Trophoblast cell (in vitro differentiated cells and primary cell): ENCODE results near the gene MARCO.
"Not testable (repeated sequence)": the region's sequence is repeated elsewhere in the genome, so short reads cannot be mapped to it uniquely, and the experiment has no call there.

ENCODE experiments used
- DNase-seq, 2 donors: peaks; one replicate each; pipeline ENCODE4 v3.0.0-alpha.2; 2016
- H2AFZ ChIP-seq: 2 replicates; pipeline ENCODE4 v1.6.1; 2013; ENCODE audit warnings: low read length, moderate library complexity, mild to moderate bottlenecking; ENCODE audit not compliant: insufficient read depth, poor library complexity
- H2AK5ac ChIP-seq: 2 replicates; pipeline ENCODE4 v1.6.1; 2013; ENCODE audit warnings: mild to moderate bottlenecking, low read length
- H2BK120ac ChIP-seq: 2 replicates; pipeline ENCODE4 v1.6.1; 2013; ENCODE audit warnings: low read length, mild to moderate bottlenecking, moderate library complexity; ENCODE audit not compliant: insufficient read depth, poor library complexity
- H2BK12ac ChIP-seq: 2 replicates; pipeline ENCODE4 v1.6.1; 2013; ENCODE audit warnings: mild to moderate bottlenecking, low read length, moderate library complexity
- H2BK5ac ChIP-seq: 2 replicates; pipeline ENCODE4 v1.6.1; 2013; ENCODE audit warnings: low read length, low read depth, moderate library complexity, mild to moderate bottlenecking; ENCODE audit not compliant: poor library complexity
- H3K14ac ChIP-seq: 2 replicates; pipeline ENCODE4 v1.6.1; 2013; ENCODE audit warnings: mild to moderate bottlenecking, low read length
- H3K18ac ChIP-seq: 2 replicates; pipeline ENCODE4 v1.6.1; 2013; ENCODE audit warnings: mild to moderate bottlenecking, low read length
- H3K23ac ChIP-seq: 2 replicates; pipeline ENCODE4 v1.6.1; 2013; ENCODE audit warnings: low read length
- H3K27ac ChIP-seq: 2 replicates; pipeline ENCODE4 v1.5.1; 2013; ENCODE audit warnings: low read depth, mild to moderate bottlenecking, inconsistent platforms, low read length, moderate library complexity
- H3K27me3 ChIP-seq: 2 replicates; pipeline ENCODE4 v1.6.1; 2013; ENCODE audit warnings: inconsistent platforms, mild to moderate bottlenecking, low read length, moderate library complexity; ENCODE audit not compliant: insufficient read depth
- H3K36me3 ChIP-seq, 2 experiments: 1 replicate in 1 of 2; 2 replicates in 1 of 2; pipeline ENCODE4 v1.6.1; 2013; ENCODE audit warnings: low read length in 2 of 2, mild to moderate bottlenecking in 2 of 2, moderate library complexity in 1 of 2; ENCODE audit not compliant: insufficient read depth in 2 of 2, control insufficient read depth in 1 of 2
- H3K4ac ChIP-seq: 2 replicates; pipeline ENCODE4 v1.6.1; 2013; ENCODE audit warnings: low read depth, mild to moderate bottlenecking, low read length, moderate library complexity
- H3K4me1 ChIP-seq, 2 experiments: 1 replicate in 1 of 2; 2 replicates in 1 of 2; pipeline ENCODE4 v1.6.1; 2013; ENCODE audit warnings: low read length in 2 of 2, mild to moderate bottlenecking in 2 of 2, moderate library complexity in 1 of 2; ENCODE audit not compliant: insufficient read depth in 2 of 2, control insufficient read depth in 1 of 2
- H3K4me2 ChIP-seq: 2 replicates; pipeline ENCODE4 v1.6.1; 2013; ENCODE audit warnings: inconsistent platforms, mild to moderate bottlenecking, low read length, moderate library complexity
- H3K4me3 ChIP-seq: 2 replicates; pipeline ENCODE4 v1.5.1; 2013; ENCODE audit warnings: mild to moderate bottlenecking, low read depth, low read length, inconsistent platforms
- H3K79me1 ChIP-seq: one replicate; pipeline ENCODE4 v1.6.1; 2013; ENCODE audit warnings: low read length
- H3K79me2 ChIP-seq: 2 replicates; pipeline ENCODE4 v1.6.1; 2013; ENCODE audit warnings: low read length, mild to moderate bottlenecking; ENCODE audit not compliant: control insufficient read depth, insufficient read depth, poor library complexity
- H3K9ac ChIP-seq: 2 replicates; pipeline ENCODE4 v1.6.1; 2013; ENCODE audit warnings: mild to moderate bottlenecking, low read length
- H3K9me3 ChIP-seq: 2 replicates; pipeline ENCODE4 v1.6.1; 2013; ENCODE audit warnings: low read depth, mild to moderate bottlenecking, control low read depth, inconsistent platforms, low read length; ENCODE audit not compliant: insufficient read depth
- H4K12ac ChIP-seq: 2 replicates; pipeline ENCODE4 v1.6.1; 2013; ENCODE audit warnings: low read depth, mild to moderate bottlenecking, low read length, moderate library complexity
- H4K8ac ChIP-seq: 2 replicates; pipeline ENCODE4 v1.6.1; 2013; ENCODE audit warnings: low read depth, mild to moderate bottlenecking, low read length, moderate library complexity
- H4K91ac ChIP-seq: one replicate; pipeline ENCODE4 v1.6.1; 2013; ENCODE audit warnings: low read depth, mild to moderate bottlenecking, low read length, moderate library complexity
- WGBS: extraction: QIAGEN DNeasy Blood & Tissue Kit; methylation state at CpG from one replicate; pipeline ENCODE4 v1.1.7; 2013; ENCODE audit warnings: missing lambda C conversion rate; ENCODE audit not compliant: insufficient read length, insufficient coverage; ENCODE audit errors: extremely low coverage; 5-methylcytosine and 5-hydroxymethylcytosine counted together

The MARCO gene

DNA sequence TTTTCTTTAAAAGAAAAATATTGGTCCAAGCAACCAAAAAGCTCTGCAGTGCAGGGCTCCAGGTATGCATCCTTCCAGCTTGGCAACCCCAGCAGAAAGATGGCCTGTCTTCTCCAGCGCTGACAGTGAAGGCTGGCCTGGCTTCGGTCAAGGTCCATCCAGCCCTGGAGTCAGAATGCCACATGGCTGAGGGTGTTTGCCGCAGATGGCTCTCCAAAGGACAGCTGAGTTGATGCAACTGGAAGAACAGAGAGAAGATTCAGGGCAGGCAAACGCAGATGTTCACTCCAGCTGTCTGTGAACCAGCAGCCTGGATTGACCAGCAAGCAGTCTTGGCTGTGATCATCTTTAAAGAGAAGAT is 51.4 kb downstream of the MARCO start:
- H3K4ac ChIP-seq: no peak overlapping the region
- no peak overlapping the region for H3K27ac ChIP-seq
- no peaks in the 10 kb centered on the region for H3K4me1 ChIP-seq
- H3K9ac ChIP-seq: no peak overlapping the region
- no peak overlapping the region for H2BK12ac ChIP-seq
- H4K8ac ChIP-seq: no peak overlapping the region
- H2AFZ ChIP-seq: no peak overlapping the region
- H3K4me3 ChIP-seq: no peak overlapping the region
- no peaks in the 10 kb centered on the region for H3K79me1 ChIP-seq
- no peak overlapping the region for H3K23ac ChIP-seq
- no peaks in the 10 kb centered on the region for H3K36me3 ChIP-seq
- no peak overlapping the region for H3K14ac ChIP-seq
- no peaks in the 10 kb centered on the region for H3K79me2 ChIP-seq
- H2BK120ac ChIP-seq: no peak overlapping the region
- H2AK5ac ChIP-seq: no peak overlapping the region
- H3K9me3 ChIP-seq: peaks cover 1% of the 10 kb centered on the region
- no peak overlapping the region for H3K18ac ChIP-seq
- no peak overlapping the region for H3K4me2 ChIP-seq
- no CpG with 5 or more reads among the region's 4 CpGs for WGBS
- H3K27me3 ChIP-seq: no peaks in the 10 kb centered on the region
- H4K91ac ChIP-seq: no peak overlapping the region
- no peak overlapping the region for H2BK5ac ChIP-seq
- no peak for DNase-seq
- no peak overlapping the region for H4K12ac ChIP-seq

DNA sequence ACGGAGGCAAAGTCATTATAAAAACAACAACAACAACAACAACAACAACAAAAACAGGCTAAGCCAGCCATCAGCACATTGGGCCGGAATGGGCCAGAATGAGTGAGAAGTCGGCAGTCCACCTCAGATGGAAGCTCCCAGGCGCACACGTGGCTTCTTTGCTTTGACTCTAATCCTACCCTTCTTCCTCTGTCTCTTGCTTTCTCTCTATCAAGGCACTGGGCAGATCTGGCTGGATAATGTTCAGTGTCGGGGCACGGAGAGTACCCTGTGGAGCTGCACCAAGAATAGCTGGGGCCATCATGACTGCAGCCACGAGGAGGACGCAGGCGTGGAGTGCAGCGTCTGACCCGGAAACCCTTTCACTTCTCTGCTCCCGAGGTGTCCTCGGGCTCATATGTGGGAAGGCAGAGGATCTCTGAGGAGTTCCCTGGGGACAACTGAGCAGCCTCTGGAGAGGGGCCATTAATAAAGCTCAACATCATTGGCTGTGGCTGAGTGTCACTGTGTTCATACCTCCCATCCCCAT is 52.2 kb downstream of the MARCO start:
- H3K27ac ChIP-seq: no peak overlapping the region
- H3K4me3 ChIP-seq: no peak overlapping the region
- no peak overlapping the region for H2AFZ ChIP-seq
- H3K9me3 ChIP-seq: peaks cover 1% of the 10 kb centered on the region
- no peaks in the 10 kb centered on the region for H3K36me3 ChIP-seq
- no peak overlapping the region for H2BK5ac ChIP-seq
- no peak overlapping the region for H2AK5ac ChIP-seq
- no peaks in the 10 kb centered on the region for H3K27me3 ChIP-seq
- H4K91ac ChIP-seq: no peak overlapping the region
- H3K9ac ChIP-seq: no peak overlapping the region
- H3K79me1 ChIP-seq: no peaks in the 10 kb centered on the region
- H3K4ac ChIP-seq: no peak overlapping the region
- H3K4me1 ChIP-seq: no peaks in the 10 kb centered on the region
- no peak overlapping the region for H3K18ac ChIP-seq
- DNase-seq: no peak
- no peak overlapping the region for H3K14ac ChIP-seq
- no peaks in the 10 kb centered on the region for H3K79me2 ChIP-seq
- H2BK120ac ChIP-seq: no peak overlapping the region
- no CpG with 5 or more reads among the region's 14 CpGs for WGBS
- no peak overlapping the region for H2BK12ac ChIP-seq
- no peak overlapping the region for H3K23ac ChIP-seq
- no peak overlapping the region for H3K4me2 ChIP-seq
- H4K12ac ChIP-seq: no peak overlapping the region
- H4K8ac ChIP-seq: no peak overlapping the region

DNA sequence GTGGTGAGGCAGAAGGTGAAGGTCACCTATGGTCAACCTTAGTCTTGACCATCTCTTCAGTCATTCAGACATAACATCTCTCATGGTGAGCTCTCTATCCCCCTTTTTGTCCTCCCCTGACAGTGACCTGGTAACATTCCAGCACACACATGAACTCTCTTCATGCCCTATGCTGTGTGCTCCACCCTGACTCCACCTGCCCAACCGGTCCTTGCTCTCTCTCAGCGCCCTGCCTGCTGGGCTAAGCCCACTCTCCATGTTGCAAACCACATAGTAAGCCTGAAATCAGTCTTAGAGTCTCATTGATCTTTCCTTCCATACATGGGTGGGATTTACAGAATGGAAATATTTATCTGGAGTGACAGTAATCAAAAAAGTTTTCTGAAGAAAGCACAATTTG is 52.8 kb downstream of the MARCO start:
- Histone ChIP-seq H4K8ac (no peak overlapping the region), H3K4me2 (no peak overlapping the region), H3K4me1 (no peaks in the 10 kb centered on the region), H3K79me1 (no peaks in the 10 kb centered on the region), H2BK120ac (no peak overlapping the region), H2AK5ac (no peak overlapping the region), H3K36me3 (no peaks in the 10 kb centered on the region), H3K4me3 (no peak overlapping the region), H3K79me2 (no peaks in the 10 kb centered on the region), H3K27ac (no peak overlapping the region), H2AFZ (no peak overlapping the region), H4K12ac (no peak overlapping the region), H3K27me3 (no peaks in the 10 kb centered on the region), H3K9ac (no peak overlapping the region), H3K14ac (no peak overlapping the region), H3K4ac (no peak overlapping the region), H3K9me3 (peaks cover 1% of the 10 kb centered on the region), H2BK5ac (no peak overlapping the region), H3K18ac (no peak overlapping the region), H4K91ac (no peak overlapping the region), H2BK12ac (no peak overlapping the region), H3K23ac (no peak overlapping the region)
- DNase-seq: no peak
- no CpG with 5 or more reads among the region's 2 CpGs for WGBS

DNA sequence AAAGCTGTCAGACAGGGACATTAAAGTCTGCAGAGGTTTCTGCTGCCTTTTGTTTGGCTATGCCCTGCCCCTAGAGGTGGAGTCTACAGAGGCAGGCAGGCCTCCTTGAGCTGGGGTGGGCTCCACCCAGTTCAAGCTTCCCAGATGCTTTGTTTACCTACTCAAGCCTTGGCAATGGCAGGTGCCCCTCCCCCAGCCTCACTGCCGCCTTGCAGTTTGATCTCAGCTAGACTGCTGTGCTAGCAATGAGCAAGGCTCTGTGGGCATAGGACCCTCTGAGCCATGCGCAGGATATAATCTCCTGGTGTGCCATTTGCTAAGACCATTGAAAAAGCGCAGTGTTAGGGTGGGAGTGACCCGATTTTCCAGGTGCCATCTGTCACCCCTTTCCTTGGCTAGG is 61.9 kb downstream of the MARCO start:
- not testable (repeated sequence) for H3K36me3 ChIP-seq, H3K9me3 ChIP-seq
- WGBS: no CpG with 5 or more reads among the region's 4 CpGs

More for the DNA sequence above, 61.9 kb downstream of the MARCO start:
- H4K8ac ChIP-seq, H3K23ac ChIP-seq, H2AFZ ChIP-seq, H3K4me1 ChIP-seq, H3K4ac ChIP-seq, H4K12ac ChIP-seq, H3K4me3 ChIP-seq, H3K79me2 ChIP-seq, H2AK5ac ChIP-seq, H2BK5ac ChIP-seq, H3K27me3 ChIP-seq, H4K91ac ChIP-seq, H3K27ac ChIP-seq, H2BK120ac ChIP-seq, H3K4me2 ChIP-seq, H2BK12ac ChIP-seq, DNase-seq, H3K79me1 ChIP-seq, H3K14ac ChIP-seq, H3K9ac ChIP-seq, H3K18ac ChIP-seq: not testable (repeated sequence)
